Right lobe of liver (tissue), 6 donors: ENCODE data around the gene CD46. TPM values are rescaled to one million over a fixed set of nuclear protein-coding genes. Genes with fewer than 3 reads are reported as not detected.

Source experiments
- ATAC-seq, 4 donors: fragments of 200-7000 bp; cut with Tn5 transposase; one replicate each; pipeline ENCODE4 v1.9.1; 2020; ENCODE audit warnings: mild to moderate bottlenecking in 4 of 4, moderate library complexity in 4 of 4
- DNase-seq, 3 donors: peaks; one replicate each; pipeline ENCODE4 v3.0.0-alpha.2; 2020
- H3K27ac ChIP-seq, 3 donors: fragments of 200-600 bp; one replicate each; pipeline ENCODE4 v1.8.0; 2022
- H3K27me3 ChIP-seq, 2 donors: fragments of 200-600 bp; one replicate each; pipeline ENCODE4 v1.8.0; 2022
- H3K36me3 ChIP-seq, 4 donors: fragments of 200-600 bp; sonication (generic) in 1 of 4; one replicate each; pipeline versions ENCODE4 v1.5.1 to v1.8.0; 2017 to 2022; ENCODE audit warnings: control low read depth in 1 of 4
- H3K4me1 ChIP-seq, 4 donors: fragments of 200-600 bp; sonication (generic) in 1 of 4; one replicate each; pipeline versions ENCODE4 v1.5.1 to v1.8.0; 2017 to 2022; ENCODE audit warnings: control low read depth in 1 of 4
- H3K4me3 ChIP-seq, 3 donors: fragments of 200-600 bp; one replicate each; pipeline ENCODE4 v1.8.0; 2022
- H3K9me3 ChIP-seq, 4 donors: fragments of 200-600 bp; sonication (generic) in 1 of 4; one replicate each; pipeline versions ENCODE4 v1.5.1 to v1.8.0; 2017 to 2022; ENCODE audit warnings: control low read depth in 1 of 4
- POLR2A ChIP-seq: fragments of 450-650 bp; IDR thresholded peaks from one replicate; pipeline ENCODE4 v1.6.1; 2017; ENCODE audit warnings: antibody characterized with exemption, mild to moderate bottlenecking
- WGBS: methylation state at CpG from one replicate; pipeline ENCODE4 v1.1.6; 2018; ENCODE audit warnings: low coverage, low lambda C conversion rate; ENCODE audit not compliant: insufficient coverage; ENCODE audit errors: missing lambda C conversion rate; 5-methylcytosine and 5-hydroxymethylcytosine counted together
- intact Hi-C, 2 donors: fragments of 100-400 bp; cut with DNase I; formaldehyde crosslinking; loops; one replicate each; pipeline versions ENCODE4 v1.11.2 to v1.14.1; 2022
- total RNA-seq, 6 experiments: library from RNA; depleted of rRNA in 2 of 6; stranded (reverse); fragments of >200 nt in 2 of 6; fragmentation: NEBNext Ultra II Directional in 3 of 6; extraction: Animal tissue kit (Norgen Biotek cat#: 25700) in 3 of 6; gene quantifications; one replicate each; pipeline versions ENCODE4 v1.1.0 to v1.2.4, GENCODE V29; 2016 to 2023
- TF ChIP-seq, protein P1 (sequence below), 4 donors: fragments of 200-600 bp in 3 of 4; fragments of 450-650 bp in 1 of 4; IDR thresholded peaks; one replicate each; pipeline versions ENCODE4 v1.5.1 to v1.8.0; 2016 to 2022; ENCODE audit warnings: antibody characterized with exemption in 4 of 4, mild to moderate bottlenecking in 2 of 4
- donor health status: DM: no; HTN: yes; CAD: no.
- donor health status: DM: no; HTN: no; CAD: no.
- donor health status: DM: no; HTN: no; CAD: no.
- donor health status: DM: no; HTN: yes; CAD: no.
- donor health status: DM: no; HTN: yes; CAD: no.

The CD46 gene
- total RNA-seq, 6 experiments from 2014 or later: 99.3 to 133 (median 114) TPM

DNA sequence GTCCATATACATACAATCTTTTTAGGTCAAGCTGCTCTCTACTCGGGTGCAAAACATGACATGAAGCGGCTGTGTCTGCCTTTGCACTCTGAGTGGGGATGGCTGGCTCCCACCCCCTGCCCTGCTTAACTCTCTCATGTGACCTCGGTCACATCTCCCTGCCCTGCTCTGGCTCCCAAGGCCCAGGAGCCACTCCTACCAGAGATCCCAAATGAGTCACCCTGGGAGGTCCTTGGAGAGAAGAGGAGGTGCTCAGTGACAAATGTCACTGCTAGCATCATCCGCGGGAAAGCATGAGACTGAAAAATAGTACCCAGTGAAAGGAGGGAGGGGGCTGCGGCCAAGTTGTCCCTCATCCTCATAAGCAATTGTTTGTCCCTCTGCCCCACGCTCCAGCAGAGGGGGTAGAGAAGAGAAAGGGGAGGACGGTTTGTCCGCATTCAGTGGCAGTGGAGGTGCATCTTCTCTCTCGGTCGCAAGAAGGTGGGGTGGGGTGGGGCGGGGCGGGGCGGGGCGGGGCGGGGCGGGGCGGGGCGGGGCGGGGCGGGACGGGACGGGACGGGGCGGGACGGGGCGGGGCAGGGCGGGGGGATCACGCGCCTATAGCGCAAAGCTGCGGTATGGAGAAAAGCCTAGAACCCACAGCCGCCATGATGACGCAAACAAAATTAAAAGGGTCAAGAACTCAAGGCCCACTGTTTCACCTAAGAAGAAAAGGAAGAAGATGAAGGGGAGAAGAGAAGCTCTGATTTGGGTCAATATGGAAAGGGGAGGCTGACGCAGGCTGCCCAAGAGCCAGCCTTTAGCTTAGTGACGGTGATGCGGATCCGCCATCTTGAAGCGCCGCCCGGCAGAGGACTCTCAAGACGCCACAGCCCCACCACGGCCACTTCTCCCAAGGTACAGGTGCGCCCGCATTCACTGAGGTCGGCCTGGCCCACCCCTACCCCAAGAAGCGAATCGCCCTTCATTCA lies 66.2 kb downstream of the CD46 start:
- Histone ChIP-seq H3K4me1 (peaks cover 0 to 83% (median 25%) of the 10 kb centered on the region in 4 donors), H3K36me3 (peaks cover 0 to 59% (median 30%) of the 10 kb centered on the region in 4 donors), H3K27me3 (no peaks in the 10 kb centered on the region), H3K4me3 (no peak overlapping the region), H3K9me3 (no peaks in the 10 kb centered on the region), H3K27ac (no peak overlapping the region)
- WGBS: 85% methylated on average over 37 of the region's 48 CpGs
- DNase-seq (peak in 1 of 3 donors; percentile 44), ATAC-seq (peak in 1 of 4 donors; percentile 1)
- intact Hi-C loops: loop anchor here in 1 of 2 donors (10.0 kb wide), 1 partner anchor 147 kb away; no protein-coding TSS in a partner anchor
- TF ChIP-seq POLR2A: no peak
- TF ChIP-seq, protein P1, sequence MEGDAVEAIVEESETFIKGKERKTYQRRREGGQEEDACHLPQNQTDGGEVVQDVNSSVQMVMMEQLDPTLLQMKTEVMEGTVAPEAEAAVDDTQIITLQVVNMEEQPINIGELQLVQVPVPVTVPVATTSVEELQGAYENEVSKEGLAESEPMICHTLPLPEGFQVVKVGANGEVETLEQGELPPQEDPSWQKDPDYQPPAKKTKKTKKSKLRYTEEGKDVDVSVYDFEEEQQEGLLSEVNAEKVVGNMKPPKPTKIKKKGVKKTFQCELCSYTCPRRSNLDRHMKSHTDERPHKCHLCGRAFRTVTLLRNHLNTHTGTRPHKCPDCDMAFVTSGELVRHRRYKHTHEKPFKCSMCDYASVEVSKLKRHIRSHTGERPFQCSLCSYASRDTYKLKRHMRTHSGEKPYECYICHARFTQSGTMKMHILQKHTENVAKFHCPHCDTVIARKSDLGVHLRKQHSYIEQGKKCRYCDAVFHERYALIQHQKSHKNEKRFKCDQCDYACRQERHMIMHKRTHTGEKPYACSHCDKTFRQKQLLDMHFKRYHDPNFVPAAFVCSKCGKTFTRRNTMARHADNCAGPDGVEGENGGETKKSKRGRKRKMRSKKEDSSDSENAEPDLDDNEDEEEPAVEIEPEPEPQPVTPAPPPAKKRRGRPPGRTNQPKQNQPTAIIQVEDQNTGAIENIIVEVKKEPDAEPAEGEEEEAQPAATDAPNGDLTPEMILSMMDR (IDR thresholded peaks at IDR 0.05): no peak

DNA sequence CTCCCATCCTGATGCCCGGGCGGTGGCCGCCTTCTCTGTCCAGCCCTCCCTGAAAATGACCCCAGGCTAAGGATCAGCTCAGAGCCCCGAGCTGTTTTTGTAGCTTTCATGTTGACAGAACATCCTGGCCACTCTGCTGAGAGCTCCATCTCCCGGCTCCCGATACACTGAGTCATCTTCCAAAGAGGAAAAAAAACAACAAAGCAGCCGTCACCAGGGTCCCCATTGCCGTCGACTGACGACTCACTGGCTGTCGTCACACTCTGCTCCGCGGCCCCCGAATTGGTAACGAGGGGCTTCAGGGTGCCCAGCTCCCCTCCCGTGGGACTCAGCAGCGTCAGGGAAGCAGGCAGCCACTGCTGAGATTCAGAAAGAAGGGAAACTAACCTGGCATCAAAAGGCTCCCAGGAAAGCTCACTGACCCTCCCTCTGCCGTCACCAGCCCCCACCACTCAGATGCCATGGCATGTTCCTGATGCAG lies 67.2 kb downstream of the CD46 start:
- intact Hi-C loops: loop anchor here in 1 of 2 donors (10.0 kb wide), 1 partner anchor 146 kb away; no protein-coding TSS in a partner anchor
- WGBS: 67% methylated on average over 1 of the region's 18 CpGs
- Histone ChIP-seq H3K4me3 (no peak overlapping the region), H3K27ac (no peak overlapping the region), H3K27me3 (no peaks in the 10 kb centered on the region), H3K4me1 (peaks cover 0 to 76% (median 20%) of the 10 kb centered on the region in 4 donors), H3K9me3 (no peaks in the 10 kb centered on the region), H3K36me3 (peaks cover 0 to 53% (median 28%) of the 10 kb centered on the region in 4 donors)
- no peak for TF ChIP-seq POLR2A
- TF ChIP-seq, protein P1 (IDR thresholded peaks at IDR 0.05): no peak
- ATAC-seq (no peak), DNase-seq (peak in 1 of 3 donors; percentile 42)

DNA sequence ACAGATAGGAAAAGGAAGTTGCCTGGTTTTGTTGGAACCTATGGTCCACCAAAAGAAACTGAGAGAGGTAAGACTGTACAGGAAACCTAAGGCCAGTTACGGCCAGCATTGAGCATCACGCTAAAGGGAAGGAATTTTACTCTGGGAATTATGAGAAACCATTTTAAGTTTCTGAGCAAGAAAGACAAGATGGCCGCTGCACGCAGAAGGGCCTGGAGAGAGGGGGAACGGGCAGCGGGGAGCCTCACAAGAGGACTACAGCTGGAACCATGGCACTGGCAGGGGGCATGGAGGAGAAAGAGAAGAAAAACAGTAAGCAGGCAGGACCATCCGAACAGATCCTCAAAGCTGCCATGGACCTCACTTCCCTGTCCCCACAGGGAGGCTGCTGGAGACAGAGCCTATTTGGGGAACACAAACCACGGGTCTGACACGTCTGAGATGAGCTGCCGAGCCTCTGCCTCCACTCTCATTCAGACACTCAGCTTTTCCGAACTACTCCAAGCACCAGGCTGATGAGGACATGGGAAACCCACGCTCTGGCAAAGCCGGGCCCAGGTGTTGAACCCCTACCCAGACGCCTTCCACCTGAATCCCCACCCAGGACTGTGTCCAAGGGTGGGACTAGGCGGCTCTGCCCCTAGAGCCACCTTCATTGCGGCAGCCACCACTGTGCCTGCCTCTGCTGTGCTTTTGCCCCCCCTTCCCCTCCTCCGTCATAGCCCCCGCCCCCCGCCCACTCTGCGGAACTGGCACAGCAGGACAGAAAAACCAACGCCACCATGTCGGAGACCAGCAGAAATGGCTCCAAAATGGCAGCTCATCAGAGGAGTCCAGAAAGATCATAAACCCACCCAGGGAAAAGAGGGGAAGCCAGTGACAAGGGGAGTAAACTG lies 69.0 kb downstream of the CD46 start:
- intact Hi-C loops: no loop called here
- Histone ChIP-seq H3K36me3 (peaks cover 0 to 41% (median 21%) of the 10 kb centered on the region in 4 donors), H3K27me3 (no peaks in the 10 kb centered on the region), H3K4me3 (peak overlapping the region in 2 of 3 donors; percentile 64 to 66), H3K27ac (peak overlapping the region in 2 of 3 donors; percentile 22 to 30), H3K9me3 (no peaks in the 10 kb centered on the region), H3K4me1 (peaks cover 0 to 75% (median 24%) of the 10 kb centered on the region in 4 donors)
- TF ChIP-seq, protein P1 (IDR thresholded peaks at IDR 0.05): no peak
- no peak for TF ChIP-seq POLR2A
- DNase-seq: peak in 1 of 3 donors; percentile 23
- WGBS: 87% methylated on average over 12 of the region's 22 CpGs
- no peak for ATAC-seq

DNA sequence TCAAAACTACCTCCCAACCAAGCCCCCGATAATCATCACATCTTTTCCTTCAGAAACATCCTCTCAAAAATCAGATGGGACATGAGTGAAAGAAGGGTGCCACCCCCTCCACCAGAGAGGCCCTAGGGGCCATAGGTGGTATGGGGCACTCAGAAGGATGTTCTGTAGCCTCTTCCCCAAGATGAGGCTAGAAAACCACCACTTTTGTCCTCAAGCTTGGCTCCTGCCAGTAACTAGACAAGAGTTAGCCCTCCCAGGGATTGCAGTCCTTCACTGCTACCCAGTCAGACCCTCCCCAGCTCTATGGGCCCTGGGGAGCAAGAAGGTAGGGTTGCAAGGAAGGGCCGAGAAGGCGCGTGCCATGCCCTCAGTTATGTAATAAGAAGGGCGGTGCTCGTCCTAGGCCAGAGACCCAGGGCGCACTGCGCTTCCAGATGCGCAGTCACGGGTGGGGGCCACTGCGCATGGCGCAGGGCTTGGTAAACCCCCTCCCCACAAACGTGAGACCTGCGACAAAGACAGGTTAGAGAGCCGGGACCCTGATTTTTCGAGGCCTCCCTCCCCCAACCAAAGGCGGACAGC lies 69.7 kb downstream of the CD46 start:
- Histone ChIP-seq H3K36me3 (peaks cover 0 to 35% (median 18%) of the 10 kb centered on the region in 4 donors), H3K27me3 (no peaks in the 10 kb centered on the region), H3K9me3 (no peaks in the 10 kb centered on the region), H3K27ac (peak overlapping the region in 2 of 3 donors; percentile 97 to 99), H3K4me3 (peak overlapping the region; percentile 52 to 66 (median 64)), H3K4me1 (peaks cover 0 to 77% (median 21%) of the 10 kb centered on the region in 4 donors)
- peak in 1 of 3 donors; percentile 42 for DNase-seq
- WGBS: 100% methylated on average over 8 of the region's 17 CpGs
- no peak for ATAC-seq
- intact Hi-C loops: no loop called here
- TF ChIP-seq, protein P1 (IDR thresholded peaks at IDR 0.05): no peak
- no peak for TF ChIP-seq POLR2A
